Kidney (tissue), 14 donors: Measurements from ENCODE around the gene MSRB3. TPM values are rescaled to one million over a fixed set of nuclear protein-coding genes. Genes with fewer than 3 reads are reported as not detected.

Experiments
- DNase-seq, 5 donors: peaks; one replicate each; pipeline ENCODE4 v3.0.0-alpha.2; 2013 to 2020
- FAIRE-seq: peaks from 2 replicates; lab custom pipeline; 2012; peaks lifted over from hg19 to GRCh38; lab: Jason Lieb, UNC
- H3K27ac ChIP-seq, 2 donors: one replicate each; pipeline ENCODE4 v1.7.0; 2013; ENCODE audit warnings: low read depth in 2 of 2, low read length in 2 of 2, inconsistent platforms in 1 of 2
- H3K27me3 ChIP-seq: one replicate; pipeline ENCODE4 v1.7.1; 2013; ENCODE audit warnings: low read length, inconsistent platforms; ENCODE audit not compliant: control insufficient read depth, insufficient read depth
- H3K36me3 ChIP-seq, 3 donors: one replicate each; pipeline versions ENCODE4 v1.7.0 to v1.7.1; 2013; ENCODE audit warnings: low read length in 3 of 3, control low read depth in 1 of 3, inconsistent platforms in 1 of 3; ENCODE audit not compliant: insufficient read depth in 3 of 3, control insufficient read depth in 2 of 3
- H3K4me1 ChIP-seq, 3 donors: one replicate each; pipeline versions ENCODE4 v1.7.0 to v1.7.1; 2013; ENCODE audit warnings: low read length in 3 of 3, inconsistent platforms in 1 of 3, low read depth in 1 of 3; ENCODE audit not compliant: control insufficient read depth in 2 of 3, insufficient read depth in 2 of 3
- H3K4me3 ChIP-seq, 3 donors: one replicate each; pipeline versions ENCODE4 v1.7.0 to v1.8.1; 2013; ENCODE audit warnings: low read length in 3 of 3, control low read depth in 1 of 3, inconsistent platforms in 1 of 3
- H3K9ac ChIP-seq, 3 donors: one replicate each; pipeline versions ENCODE4 v1.7.0 to v1.7.1; 2013; ENCODE audit warnings: low read length in 3 of 3, control low read depth in 1 of 3, inconsistent platforms in 1 of 3
- H3K9me3 ChIP-seq, 3 donors: one replicate each; pipeline versions ENCODE4 v1.7.0 to v1.7.1; 2013; ENCODE audit warnings: low read length in 3 of 3, control low read depth in 1 of 3, inconsistent platforms in 1 of 3; ENCODE audit not compliant: control insufficient read depth in 2 of 3, insufficient read depth in 1 of 3
- intact Hi-C: fragments of 100-400 bp; cut with DNase I; formaldehyde crosslinking; loops from one replicate; pipeline ENCODE4 v1.11.1; 2022
- polyA plus RNA-seq: library from polyadenylated mRNA; stranded (reverse); fragments of 350-450 nt; fragmentation: Illumina TruSeq; extraction: RNeasy Lipid Tissue Mini Kit (QIAGEN cat#74804); gene quantifications from one replicate; pipeline ENCODE4 v1.2.3, GENCODE V29; 2014; ENCODE audit warnings: low read depth, low replicate concordance; ENCODE audit not compliant: insufficient read depth
- total RNA-seq: library from RNA; stranded (reverse); fragmentation: NEBNext Ultra II Directional; extraction: Animal tissue kit (Norgen Biotek cat#: 25700); gene quantifications from one replicate; pipeline ENCODE4 v1.2.1, GENCODE V29; 2021
- TF ChIP-seq, protein P1 (sequence below): IDR thresholded peaks from 3 replicates; pipeline ENCODE4 v1.5.1; 2012; ENCODE audit warnings: mild to moderate bottlenecking, moderate library complexity, borderline replicate concordance; ENCODE audit not compliant: insufficient read depth; ENCODE audit errors: extremely low read depth
- donor health status: control.
- donor health status: control.
- donor health status: control.
- donor health status: control.
- donor health status: control.
- donor health status: DM: yes; HTN: yes; CAD: no.
- donor health status: Normal renal cell carcinoma (clear cell type).

MSRB3 gene
- total and polyA plus RNA-seq, 2 donors from 2014 or later: 10.3 to 35.9 TPM

DNA sequence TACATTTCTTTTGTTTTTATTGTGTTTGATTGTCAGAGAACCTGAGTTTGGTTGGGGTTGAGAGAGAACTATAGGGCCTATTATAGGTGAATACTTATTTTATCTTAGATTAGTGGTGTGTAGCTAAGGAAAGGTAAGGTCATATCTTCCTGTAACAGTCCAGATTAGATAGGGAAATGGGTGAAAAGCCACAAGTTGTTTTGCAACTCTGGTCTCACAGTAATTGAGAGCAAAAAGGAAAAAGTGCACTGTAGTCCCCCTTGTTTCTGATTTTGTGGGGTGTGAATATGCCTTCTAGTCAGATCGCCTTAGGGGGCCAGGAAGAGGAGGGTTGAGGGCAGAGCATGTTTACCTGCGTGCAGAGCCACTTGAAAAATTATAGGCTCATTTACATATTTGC lies 8.9 kb downstream of the MSRB3 start:
- H3K9ac ChIP-seq: no peak overlapping the region
- H3K4me1 ChIP-seq: no peaks in the 10 kb centered on the region
- TF ChIP-seq, protein P1, sequence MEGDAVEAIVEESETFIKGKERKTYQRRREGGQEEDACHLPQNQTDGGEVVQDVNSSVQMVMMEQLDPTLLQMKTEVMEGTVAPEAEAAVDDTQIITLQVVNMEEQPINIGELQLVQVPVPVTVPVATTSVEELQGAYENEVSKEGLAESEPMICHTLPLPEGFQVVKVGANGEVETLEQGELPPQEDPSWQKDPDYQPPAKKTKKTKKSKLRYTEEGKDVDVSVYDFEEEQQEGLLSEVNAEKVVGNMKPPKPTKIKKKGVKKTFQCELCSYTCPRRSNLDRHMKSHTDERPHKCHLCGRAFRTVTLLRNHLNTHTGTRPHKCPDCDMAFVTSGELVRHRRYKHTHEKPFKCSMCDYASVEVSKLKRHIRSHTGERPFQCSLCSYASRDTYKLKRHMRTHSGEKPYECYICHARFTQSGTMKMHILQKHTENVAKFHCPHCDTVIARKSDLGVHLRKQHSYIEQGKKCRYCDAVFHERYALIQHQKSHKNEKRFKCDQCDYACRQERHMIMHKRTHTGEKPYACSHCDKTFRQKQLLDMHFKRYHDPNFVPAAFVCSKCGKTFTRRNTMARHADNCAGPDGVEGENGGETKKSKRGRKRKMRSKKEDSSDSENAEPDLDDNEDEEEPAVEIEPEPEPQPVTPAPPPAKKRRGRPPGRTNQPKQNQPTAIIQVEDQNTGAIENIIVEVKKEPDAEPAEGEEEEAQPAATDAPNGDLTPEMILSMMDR: no peak
- DNase-seq (no peak), FAIRE-seq (no peak)
- intact Hi-C loops: no loop called here
- H3K36me3 ChIP-seq: no peaks in the 10 kb centered on the region
- no peak overlapping the region for H3K27ac ChIP-seq
- H3K9me3 ChIP-seq: no peaks in the 10 kb centered on the region
- H3K27me3 ChIP-seq: no peaks in the 10 kb centered on the region
- no peak overlapping the region for H3K4me3 ChIP-seq

DNA sequence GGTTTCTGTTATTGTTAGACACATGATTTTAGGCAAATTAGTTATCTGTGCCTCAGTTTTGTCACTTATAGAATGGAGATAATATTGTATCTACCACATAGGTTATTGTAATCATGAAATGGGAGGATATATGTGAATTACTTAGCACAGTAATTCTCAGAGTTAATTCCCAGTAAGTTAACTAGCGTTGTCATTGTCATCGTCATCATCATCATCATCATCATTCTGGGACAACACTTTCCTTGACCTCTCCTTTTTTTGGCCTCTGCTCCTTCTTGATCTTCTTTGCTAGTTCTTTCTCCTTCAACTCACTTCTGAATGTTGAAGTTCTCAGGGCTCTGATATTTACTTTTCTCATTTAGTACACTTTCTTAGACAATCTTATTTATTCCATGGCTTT lies 13.8 kb downstream of the MSRB3 start:
- Histone ChIP-seq H3K9ac (no peak overlapping the region), H3K4me1 (no peaks in the 10 kb centered on the region), H3K4me3 (no peak overlapping the region), H3K9me3 (no peaks in the 10 kb centered on the region), H3K27ac (no peak overlapping the region), H3K36me3 (no peaks in the 10 kb centered on the region), H3K27me3 (no peaks in the 10 kb centered on the region)
- no peak for FAIRE-seq
- DNase-seq: no peak
- TF ChIP-seq, protein P1: no peak
- intact Hi-C loops: no loop called here

DNA sequence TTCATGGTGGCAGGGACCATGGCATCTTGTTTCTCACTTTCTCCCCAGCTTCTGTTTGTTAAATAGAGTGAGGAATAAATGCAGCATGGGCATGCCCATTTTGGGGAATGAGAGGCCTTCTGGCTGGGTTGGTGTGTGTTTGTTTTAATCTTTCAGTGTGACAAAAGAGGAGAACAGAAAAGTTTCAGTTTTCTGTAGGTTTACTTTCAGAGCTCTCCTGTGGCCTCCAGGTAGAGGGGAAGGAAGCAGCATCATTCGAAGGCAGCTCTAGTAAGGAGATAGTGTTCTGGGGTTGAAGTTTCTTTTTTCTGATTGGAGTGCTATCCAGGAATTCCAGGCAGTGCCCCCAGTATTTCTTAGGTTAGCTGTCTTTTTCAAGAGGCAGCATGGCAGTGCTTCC lies 15.3 kb downstream of the MSRB3 start:
- intact Hi-C loops: no loop called here
- TF ChIP-seq, protein P1: no peak
- no peak overlapping the region for H3K9ac ChIP-seq
- no peak for FAIRE-seq
- no peak overlapping the region for H3K4me3 ChIP-seq
- H3K36me3 ChIP-seq: no peaks in the 10 kb centered on the region
- H3K9me3 ChIP-seq: no peaks in the 10 kb centered on the region
- no peak overlapping the region for H3K27ac ChIP-seq
- H3K4me1 ChIP-seq: no peaks in the 10 kb centered on the region
- no peak for DNase-seq
- no peaks in the 10 kb centered on the region for H3K27me3 ChIP-seq

DNA sequence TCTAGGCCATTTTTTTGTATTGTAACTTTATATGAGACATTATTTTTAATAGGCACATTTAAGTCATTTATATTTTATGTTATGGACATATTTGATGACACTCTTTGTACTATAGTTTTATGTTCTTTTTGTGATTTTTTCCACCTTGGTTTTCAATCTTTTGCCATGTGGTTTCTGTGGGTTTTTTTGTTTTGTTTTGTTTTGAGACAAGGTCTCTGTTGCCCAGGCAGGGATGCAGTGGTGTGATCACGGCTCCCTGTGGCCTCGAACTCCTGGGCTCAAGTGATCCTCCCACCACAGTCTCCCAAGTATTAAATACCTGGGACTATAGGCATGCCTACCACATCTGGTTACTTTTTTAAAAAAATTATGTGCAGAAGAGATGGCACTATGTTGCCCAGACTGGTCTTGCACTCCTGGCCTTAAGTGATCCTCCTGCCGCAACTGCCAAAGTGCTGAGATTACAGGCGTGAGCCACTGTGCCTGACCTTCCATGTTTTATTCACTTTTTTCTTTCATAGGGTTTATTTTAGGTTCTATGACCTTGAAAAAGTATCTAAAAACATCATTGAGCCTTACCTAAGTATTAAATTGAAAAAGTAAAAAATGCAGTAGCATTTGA lies 16.3 kb downstream of the MSRB3 start:
- H3K9me3 ChIP-seq: no peaks in the 10 kb centered on the region
- DNase-seq (no peak), FAIRE-seq (no peak)
- H3K4me1 ChIP-seq: no peaks in the 10 kb centered on the region
- no peak overlapping the region for H3K27ac ChIP-seq
- no peaks in the 10 kb centered on the region for H3K27me3 ChIP-seq
- TF ChIP-seq, protein P1: no peak
- H3K4me3 ChIP-seq: no peak overlapping the region
- no peaks in the 10 kb centered on the region for H3K36me3 ChIP-seq
- H3K9ac ChIP-seq: no peak overlapping the region
- intact Hi-C loops: no loop called here
